ENCODE measurements around the gene CAMTA1. TPM values are rescaled to one million over a fixed set of nuclear protein-coding genes. Genes with fewer than 3 reads are reported as not detected.
A peak's percentile ranks its signal among the peaks of the same experiment; 100 is the strongest.
"Not testable (repeated sequence)": the region's sequence is repeated elsewhere in the genome, so short reads cannot be mapped to it uniquely, and the experiment has no call there.

Gene CAMTA1
- total RNA-seq, 1 donor from 2014 or later, result 68.9 TPM

- no peak for DNase-seq (ENCODE audit: low read depth)
Measured at GRCh38 chr1:7781501-7781900, 996.2 kb downstream of the CAMTA1 start.

DNA sequence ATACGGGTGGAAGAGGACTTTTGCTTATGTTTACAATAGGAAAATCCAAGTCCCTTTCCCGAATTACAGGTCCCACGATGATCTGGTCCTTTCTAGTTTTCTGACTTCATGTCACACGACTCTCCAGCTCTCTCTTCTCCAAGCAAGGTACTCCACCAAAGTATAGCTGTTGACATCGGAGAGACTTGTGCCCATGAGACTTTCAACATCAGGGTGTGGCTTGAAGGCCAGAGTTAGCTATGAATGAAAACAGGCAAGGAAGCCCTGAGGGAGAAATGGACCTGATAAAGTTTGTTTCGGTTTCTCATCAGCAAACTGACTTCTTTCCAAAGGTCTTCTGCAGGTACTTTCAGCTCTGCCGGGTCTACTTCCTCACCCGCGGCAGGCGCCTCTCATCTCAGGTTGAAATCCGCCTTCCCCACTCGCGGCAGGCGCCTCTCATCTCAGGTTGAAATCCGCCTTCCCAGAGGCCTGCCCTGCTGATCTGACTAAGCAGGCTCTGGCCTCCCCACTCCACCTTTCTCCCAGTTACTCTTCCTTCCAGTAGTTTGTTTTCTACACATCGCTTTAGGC, 996.8 kb downstream of the CAMTA1 start:
- no peak for DNase-seq (ENCODE audit: low read depth)

DNA sequence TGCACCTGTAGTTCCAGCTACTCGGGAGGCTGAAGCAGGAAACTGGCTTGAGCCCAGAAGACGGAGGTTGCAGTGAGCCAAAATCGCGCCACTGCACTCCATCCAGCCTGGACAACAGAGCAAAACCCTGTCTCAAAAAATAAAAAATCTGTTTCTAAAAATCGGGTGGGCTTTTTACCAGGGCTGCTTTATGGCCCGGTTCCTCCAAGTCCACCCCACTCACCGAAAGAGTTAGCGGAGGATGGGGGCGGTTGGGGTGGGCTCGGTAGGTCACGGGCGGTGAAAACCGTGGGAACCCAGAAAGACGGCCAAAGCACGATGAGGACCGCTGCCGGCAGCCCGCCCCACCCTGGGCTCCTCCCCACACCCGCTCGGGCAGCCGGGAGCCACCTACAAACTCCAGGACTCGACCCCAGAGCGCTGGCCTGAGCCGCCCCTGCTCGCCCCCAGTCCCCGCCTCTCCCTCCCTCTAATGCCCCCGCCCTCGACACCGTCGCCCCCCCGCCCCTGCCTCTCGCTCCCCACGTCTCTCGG, 998.0 kb downstream of the CAMTA1 start:
- DNase-seq (ENCODE audit: low read depth), result peak; percentile 67

GRCh38 chr1:7783826-7784491, 998.7 kb downstream of the CAMTA1 start, which contains the start of gene PER3:
Gene PER3 (plus strand): TSS chr1:7784291. CDS start chr1:7784878, 587 bp downstream.
- peak; percentile 97 for DNase-seq (ENCODE audit: low read depth)

DNA sequence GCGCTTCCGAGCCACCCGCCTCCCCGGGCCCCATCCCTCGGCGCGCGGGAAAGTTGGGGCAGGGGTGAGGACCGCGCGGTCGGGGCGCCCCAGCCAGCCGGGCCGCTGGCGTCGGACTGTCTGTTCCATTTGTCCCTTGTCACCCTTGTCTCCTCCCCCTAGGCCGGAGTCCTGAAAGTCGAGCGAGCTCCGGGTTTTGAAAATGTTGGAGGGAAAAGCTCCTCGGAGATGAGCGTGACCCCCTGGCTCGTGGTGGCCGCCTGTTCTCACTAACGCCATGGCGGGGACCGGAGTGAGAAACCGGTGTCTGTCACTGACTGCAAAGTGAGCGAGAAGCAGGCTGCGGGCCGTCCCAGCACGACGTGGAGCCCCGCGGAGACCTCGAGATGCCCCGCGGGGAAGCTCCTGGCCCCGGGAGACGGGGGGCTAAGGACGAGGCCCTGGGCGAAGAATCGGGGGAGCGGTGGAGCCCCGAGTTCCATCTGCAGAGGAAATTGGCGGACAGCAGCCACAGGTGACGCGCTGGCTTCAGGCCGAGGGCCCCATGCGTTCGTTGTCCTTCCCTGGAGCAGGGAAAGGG, 999.3 kb downstream of the CAMTA1 start:
- peak; percentile 30 for DNase-seq (ENCODE audit: low read depth)

DNA sequence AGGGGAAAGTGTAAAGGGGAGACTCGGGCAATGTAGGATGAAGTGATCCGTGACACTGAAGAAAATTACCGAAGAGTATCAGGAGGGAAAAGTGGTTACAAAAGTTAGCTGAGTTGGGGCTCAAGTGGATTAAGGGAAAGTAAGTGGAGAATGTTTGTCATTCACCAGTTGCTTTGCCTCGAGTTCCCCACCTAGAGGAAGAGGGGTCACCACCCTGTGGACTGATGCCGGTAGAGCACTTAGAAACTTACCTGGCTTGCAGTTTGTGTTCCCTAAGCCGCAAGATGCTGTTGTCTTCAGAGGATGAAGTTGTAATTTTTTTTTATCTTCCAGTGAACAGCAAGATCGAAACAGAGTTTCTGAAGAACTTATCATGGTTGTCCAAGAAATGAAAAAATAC, 999.9 kb downstream of the CAMTA1 start:
- DNase-seq (ENCODE audit: low read depth), result no peak

GRCh38 chr1:7786795-7787194, 1001.5 kb downstream of the CAMTA1 start:
- no peak for DNase-seq (ENCODE audit: low read depth)

DNA sequence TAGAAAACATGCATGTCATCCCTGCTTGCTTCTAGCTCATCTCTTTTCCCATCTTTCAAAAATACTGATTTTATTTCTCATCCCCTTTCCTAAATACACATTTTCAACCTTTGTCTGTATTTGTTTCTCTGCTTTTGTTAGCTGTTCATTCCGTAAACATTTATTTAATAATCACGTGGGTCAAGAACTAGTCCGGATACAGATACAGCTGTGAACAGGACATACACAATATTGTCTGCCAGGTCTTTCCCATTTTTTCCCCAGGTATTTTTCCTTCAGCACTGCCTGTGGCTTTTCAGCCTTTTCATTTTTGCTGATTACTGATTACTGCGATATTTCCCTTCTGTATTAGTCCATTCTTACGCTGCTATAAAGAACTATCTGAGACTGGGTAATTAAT, 1004.6 kb downstream of the CAMTA1 start:
- no peak for DNase-seq (ENCODE audit: low read depth)

GRCh38 chr1:7791027-7791426, 1005.8 kb downstream of the CAMTA1 start:
- not testable (repeated sequence) for DNase-seq (ENCODE audit: low read depth)

GRCh38 chr1:7795406-7795805, 1010.2 kb downstream of the CAMTA1 start:
- no peak for DNase-seq (ENCODE audit: low read depth)

DNA sequence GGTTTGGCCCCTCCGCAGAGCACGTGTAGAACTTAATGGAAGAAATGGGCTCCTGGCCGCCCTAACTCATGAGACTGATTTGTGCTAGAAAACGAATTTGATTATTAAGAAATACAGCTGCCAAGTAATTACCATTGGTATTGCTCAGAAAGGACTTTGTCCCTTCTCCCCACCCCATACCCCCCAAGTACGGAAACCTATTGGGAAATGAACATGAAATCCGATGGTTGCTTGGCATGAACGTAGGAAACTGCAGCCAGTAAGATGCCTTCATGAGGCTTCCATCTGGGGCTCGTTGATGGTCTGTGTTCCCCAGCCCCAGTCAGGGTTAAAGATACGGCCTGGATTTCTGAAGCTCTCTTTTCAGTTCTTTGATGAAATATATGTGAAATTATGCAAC, 1020.2 kb downstream of the CAMTA1 start:
- no peak for DNase-seq (ENCODE audit: low read depth)

- peak; percentile 46 for DNase-seq (ENCODE audit: low read depth)
Measured at GRCh38 chr1:7808253-7808844, 1023.1 kb downstream of the CAMTA1 start.

GRCh38 chr1:7809742-7810141, 1024.5 kb downstream of the CAMTA1 start:
- no peak for DNase-seq (ENCODE audit: low read depth)

DNA sequence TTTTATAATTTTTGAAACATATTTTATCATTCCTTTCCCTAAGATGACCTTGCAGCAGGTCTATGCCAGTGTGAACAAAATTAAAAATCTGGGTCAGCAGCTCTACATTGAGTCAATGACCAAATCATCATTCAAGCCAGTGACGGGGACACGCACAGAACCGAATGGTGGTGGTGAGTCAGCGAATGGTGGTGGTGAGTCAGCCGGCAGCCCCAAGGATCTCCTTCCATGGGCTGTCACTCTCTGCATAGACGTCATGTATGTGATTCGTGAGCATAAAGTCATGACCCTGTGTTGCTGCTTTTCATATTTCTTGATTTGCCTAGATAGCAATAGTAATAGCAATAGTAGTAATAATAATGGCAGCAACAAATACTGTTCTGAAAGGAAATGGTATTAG, 1025.1 kb downstream of the CAMTA1 start:
- peak; percentile 57 for DNase-seq (ENCODE audit: low read depth)

DNA sequence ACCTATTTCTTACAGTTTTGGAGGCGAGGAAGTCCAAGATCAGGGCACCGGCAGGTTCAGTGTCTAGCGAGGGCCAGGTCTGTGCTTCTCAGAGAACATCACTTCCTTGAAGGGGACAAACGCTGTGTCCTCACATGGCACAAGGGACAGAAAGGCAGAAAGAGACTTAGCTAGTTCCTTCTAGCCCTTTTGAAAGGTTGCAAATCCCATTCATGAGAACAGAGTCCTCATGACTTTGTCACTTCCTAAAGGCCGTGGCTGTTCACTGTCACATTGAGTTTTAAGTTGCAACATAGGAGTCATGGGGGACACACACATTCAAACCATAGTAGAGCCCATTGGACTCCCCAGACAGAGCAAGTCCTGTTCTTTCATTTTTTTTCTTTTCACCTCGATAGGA, 1026.2 kb downstream of the CAMTA1 start:
- DNase-seq (ENCODE audit: low read depth), result no peak

GRCh38 chr1:7813677-7814373, 1028.6 kb downstream of the CAMTA1 start:
- no peak for DNase-seq (ENCODE audit: low read depth)

Other genes starting within 250 kb of the CAMTA1 start
- gene NOL9, start 230.9 kb upstream of the CAMTA1 start, total RNA-seq, result 22.8 and 25.4 TPM in 2 replicates
- gene TAS1R1, start 230.1 kb upstream of the CAMTA1 start, total RNA-seq, result 7.5 and 8.0 TPM in 2 replicates
- 14.0 and 17.5 TPM in 2 replicates for gene ZBTB48, start 205.5 kb upstream of the CAMTA1 start, total RNA-seq
- gene KLHL21, start 182.6 kb upstream of the CAMTA1 start, total RNA-seq, result 118 and 122 TPM in 2 replicates
- gene PHF13, start 171.7 kb upstream of the CAMTA1 start, total RNA-seq, result 7.4 and 9.6 TPM in 2 replicates
- gene THAP3, start 160.6 kb upstream of the CAMTA1 start, total RNA-seq, result 31.1 and 33.0 TPM in 2 replicates
- gene DNAJC11, start 83.6 kb upstream of the CAMTA1 start, total RNA-seq, result 25.0 and 35.2 TPM in 2 replicates

Data from myocyte (in vitro differentiated cells).